Stimulated activated CD4-positive, alpha-beta T cell treated with anti-CD3 and anti-CD28 coated beads, Interleukin-12 subunit alpha, Interleukin-12 subunit beta, amount 100 ng/mL, for 48 hours (primary cell): ENCODE data around the gene B4GALNT3.
A peak's percentile ranks its signal among the peaks of the same experiment; 100 is the strongest.

ENCODE experiments used
- DNase-seq, 3 donors: peaks; one replicate each; pipeline ENCODE4 v3.0.0-alpha.2; 2020; ENCODE audit warnings: low read depth in 2 of 3, low spot score in 1 of 3

The B4GALNT3 gene

DNA sequence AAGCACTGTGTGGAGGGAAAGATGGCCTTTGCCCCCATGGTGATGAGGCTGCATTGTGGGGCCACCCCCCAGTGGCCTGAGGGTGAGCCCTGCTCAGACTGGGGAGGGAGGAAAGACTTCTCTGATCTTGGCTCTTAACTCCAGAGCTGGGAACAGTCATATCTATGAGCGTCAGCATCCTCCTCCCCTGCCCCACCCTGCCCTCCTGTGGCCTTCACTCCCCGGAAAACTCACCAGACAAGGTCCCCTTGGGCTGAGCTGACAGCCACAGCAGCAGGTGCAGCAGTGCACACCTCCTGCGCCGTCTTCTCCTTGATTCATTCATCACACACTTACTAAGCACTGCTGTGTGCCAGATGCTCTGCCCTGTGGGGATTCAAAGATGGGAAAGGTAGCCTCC lies 98.8 kb downstream of the B4GALNT3 start:
- DNase-seq, result no peak

DNA sequence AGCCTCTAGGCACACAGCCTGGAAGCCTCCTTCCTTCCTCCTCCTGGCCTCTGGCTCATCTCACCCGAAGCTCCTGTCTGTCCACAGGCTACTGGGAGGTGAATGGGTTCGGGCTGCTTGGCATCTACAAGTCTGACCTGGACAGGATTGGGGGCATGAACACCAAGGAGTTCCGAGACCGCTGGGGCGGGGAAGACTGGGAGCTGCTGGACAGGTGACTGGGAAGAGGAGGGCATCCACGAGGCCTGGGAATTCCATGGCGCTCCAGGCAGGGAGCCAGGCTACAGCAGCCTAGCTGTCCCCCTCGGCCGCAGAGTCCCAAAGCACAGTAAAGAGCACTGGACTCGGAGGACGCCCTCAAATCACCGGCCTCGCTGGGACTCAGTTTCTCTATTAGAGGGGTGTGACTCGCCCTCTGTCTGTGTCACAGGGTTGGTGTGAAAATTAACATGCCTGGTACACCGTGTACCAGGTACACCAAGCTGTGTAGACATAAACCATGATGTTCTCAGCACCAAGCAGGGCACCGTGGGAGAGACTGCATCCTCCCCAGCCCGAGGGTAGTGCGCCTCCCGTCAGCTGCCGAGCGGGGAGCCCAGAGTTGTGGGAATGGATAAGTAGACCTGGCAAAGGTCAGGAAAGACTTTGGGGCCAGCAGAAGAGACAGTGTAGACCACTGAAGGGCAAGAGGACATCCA lies 99.6 kb downstream of the B4GALNT3 start:
- DNase-seq, result no peak

DNA sequence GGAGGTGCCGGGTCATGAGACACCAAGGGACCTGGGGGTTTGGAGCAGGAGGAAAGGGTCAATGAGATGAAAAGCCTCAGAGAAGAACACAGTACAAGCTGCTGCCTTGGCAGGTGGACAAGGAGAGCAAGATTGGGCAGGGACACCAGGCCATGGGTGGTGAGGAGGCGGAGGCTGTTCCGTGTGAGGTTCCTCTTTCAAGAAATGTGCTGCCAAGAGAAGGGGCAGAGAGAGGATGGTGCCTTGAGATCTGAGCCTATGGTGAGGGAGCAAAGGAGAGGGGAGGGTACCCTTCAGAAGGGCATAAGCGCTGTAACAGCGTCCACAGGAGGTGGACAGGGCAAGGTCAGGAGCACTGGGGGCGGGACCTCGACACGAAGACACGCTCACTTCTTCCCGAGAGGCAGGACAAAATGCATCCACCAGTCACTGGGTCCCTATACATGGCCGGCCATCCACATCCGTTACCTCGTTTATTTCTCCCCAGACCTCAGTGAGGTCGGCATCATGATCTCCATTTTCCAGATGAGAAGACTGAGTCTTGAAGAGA lies 100.2 kb downstream of the B4GALNT3 start:
- no peak for DNase-seq

DNA sequence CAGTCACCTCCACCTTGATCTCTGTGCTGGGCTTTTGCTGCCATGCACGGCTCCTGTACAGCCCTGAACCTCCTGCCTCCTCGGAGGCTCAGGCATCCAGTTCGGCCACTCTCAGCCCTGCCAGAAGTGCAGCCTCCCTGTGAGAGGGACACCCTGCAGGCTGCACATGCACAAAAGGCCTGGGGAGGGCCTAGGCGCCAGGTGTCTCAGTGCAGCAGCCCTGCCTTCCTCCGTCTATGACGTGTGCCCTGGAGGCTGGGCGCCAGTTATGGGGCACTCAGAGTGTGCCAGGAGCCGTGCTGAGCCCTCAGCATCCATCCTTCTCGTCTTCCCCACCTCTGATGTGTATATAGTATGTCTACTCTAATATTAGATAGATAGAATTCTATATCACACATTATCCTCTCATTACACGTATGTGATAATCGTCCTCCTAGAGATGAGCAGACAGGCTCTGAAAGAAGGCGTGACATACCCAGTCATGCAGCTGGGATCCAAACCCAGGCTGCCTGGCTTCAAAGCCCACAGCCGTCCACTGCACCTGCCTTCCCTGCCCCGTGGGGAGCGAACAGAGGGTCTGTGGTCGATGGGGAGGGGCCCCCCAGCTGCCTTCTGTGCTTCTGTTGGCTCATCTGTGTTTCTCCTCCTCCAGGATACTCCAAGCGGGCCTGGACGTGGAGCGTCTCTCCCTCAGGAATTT lies 101.1 kb downstream of the B4GALNT3 start:
- no peak for DNase-seq

DNA sequence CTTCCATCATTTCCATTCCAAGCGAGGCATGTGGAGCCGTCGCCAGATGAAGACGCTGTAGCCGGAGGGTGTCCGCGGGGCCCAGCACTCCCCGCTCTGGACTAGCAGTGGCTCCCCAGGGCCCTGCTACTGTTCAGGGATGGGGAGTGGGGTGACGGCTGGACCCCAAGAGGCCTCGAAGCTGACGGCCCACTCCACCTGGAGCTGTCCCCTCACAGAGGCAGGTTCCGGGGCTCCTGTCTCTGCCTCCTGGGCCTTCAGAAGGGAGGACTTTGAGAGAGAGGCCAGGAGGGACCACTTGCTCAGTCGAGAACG lies 101.6 kb downstream of the B4GALNT3 start:
- DNase-seq, result no peak

DNA sequence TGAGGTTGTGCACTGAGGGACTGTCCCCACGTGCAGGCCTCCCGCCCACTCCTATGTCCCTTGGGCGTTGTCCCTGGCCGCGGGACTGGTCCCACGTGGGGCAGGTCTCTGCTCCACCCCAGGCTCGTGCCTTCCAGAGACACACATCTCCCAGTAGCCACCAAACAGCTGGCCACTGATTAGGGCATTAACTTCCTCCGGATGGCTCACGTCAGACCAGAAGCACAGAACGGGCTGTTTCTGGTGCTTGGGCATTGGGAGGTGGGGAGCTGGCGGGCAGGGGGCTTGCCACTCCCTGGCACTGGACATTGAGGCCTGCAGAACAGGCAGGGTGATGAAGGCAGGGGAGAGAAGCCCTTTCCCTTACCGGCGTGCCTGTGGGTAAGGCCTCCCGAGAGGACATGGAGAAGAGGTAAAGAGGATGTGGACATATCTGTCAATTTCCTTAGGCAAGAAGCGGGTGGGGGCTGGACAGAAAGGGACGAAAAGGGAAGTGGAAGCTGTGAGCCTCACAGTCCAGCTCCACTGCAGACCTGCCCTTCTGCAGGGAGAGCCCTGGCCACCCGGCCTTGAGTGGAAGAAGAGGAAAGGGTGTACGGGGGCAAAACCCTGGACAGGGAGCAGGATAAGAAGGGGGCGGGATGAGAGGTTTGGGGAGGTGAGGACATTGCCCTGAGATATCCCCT lies 102.3 kb downstream of the B4GALNT3 start:
- no peak for DNase-seq

DNA sequence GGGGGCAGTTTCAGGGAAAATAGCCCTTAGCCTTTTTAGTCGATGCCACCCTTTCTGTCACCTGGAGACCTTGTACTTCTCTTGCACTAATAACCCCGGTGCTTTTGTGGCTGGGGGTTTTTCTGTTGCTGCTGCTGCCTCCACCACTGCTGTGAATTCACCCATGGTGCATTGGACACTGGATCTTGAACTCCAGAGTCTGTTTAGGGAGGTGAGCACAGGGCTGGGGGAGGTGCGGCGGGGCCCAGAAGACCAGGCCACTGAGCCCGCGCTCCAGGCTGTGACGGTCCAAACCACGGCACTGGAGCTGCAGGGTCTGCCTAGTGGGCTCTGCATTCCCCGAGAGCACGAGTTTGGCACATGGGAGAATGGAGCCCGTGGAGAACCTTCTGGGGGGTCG lies 102.9 kb downstream of the B4GALNT3 start:
- DNase-seq, result no peak

DNA sequence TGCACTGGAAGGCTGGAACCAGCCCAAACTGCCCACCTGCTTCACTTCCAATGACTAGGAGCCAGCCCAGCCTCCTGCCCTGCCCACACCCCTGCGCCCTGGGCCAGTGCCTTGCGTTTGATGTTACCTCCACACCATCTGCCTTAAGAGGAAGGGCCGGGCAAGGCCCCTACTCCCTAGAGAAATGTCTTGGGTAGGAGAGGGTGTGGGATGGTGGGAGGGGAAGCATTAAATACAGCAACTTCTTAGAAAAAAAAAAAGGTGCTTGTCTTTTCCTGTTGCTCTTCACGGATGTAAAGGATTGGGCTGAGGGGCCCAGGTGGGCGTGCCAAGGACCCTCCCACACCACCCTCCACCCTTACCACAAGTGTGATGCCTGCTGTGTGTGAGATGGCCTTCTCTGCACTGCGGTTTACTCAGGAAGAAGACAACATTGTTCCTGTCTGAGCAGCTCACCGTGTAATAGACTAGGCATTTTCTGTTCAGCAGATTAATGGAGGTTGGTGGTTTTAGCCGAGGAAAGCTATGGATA lies 103.6 kb downstream of the B4GALNT3 start:
- DNase-seq, result no peak

DNA sequence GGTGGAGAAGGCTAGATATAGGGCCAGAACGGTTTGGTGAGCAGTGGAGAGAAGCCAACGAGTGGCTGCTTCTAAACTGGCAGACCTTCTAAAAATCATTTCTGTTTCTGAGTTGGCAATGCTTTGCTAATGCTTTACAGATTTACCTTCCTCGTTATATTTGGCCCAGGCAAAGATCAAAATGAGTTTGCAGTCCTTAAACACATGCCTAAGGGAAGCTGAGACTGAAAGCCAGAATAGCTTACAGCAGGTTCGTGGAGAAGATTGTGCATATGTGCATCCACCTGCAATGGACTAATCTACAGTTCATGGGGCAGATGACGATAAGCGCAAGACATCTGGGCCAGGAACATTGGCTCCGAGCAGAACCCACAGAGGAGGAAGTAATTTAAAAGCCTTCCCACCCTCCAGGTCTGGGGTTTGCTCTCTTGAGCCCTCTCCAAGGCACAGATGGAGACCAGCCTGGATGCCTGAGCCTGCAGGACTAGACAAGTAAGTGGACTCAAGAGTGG lies 104.1 kb downstream of the B4GALNT3 start:
- no peak for DNase-seq

DNA sequence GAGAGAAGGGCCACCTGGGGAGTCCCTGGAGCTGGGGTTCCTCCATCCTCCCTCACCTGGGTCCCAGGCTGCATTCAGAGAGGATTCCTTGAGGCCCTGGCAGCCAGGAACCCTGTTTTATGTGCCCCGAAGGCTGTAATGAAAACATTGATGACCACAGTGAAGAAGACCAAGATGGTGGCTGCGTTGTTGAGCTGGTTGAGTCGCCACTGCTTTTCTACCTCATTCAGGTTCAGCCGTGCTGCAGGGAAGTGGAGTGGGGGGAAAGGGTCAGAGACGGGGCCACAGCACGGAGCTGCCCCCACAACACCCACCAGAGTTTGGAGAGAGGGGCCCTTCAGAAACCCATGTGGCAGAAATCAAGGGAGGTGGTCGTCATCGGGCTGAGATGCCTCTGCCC lies 105.4 kb downstream of the B4GALNT3 start:
- DNase-seq, result no peak

DNA sequence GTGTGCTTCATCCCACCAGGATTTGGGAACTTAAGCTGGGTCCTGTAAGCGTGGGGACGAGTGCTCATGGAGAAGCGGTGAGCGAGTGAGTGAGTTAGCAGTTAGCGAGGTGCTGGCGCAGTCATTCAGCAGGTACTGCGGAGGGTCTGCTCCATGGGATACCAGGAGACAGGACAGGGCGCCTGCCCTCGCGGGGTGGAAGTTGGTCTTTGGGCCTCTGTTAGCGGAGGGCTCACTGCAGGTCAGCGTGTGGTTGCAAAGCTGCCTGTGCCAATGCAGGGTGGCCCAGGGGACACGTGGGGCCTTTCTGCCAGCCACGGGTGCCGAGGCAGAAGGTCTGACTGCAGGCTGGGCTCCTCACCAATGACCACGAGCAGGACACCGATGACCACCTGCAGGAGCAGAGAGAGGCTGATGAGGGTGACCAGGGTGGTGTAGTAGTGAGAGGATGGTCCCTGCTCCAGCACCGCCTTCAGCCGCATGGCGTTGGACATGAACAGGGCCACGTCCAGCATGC lies 105.9 kb downstream of the B4GALNT3 start:
- DNase-seq, result no peak

DNA sequence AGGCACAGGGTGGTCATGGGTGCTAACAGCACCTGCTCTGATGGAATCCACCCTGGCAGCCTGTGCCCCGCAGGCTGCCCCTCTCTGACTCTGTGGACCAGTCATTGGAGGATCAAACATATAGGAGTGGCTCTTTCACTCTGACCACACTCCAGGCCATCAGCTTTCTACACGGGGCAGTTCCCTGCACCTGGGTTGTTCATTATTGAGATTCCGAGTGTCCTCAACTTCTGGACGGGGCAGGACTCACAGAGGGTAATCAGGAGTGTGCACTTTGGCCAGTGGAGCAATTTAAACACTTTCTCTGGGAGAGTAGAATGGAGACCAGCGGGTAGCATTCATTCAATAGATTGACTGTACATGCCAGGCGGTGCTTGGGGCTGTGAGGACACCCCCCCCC lies 108.7 kb downstream of the B4GALNT3 start:
- no peak for DNase-seq

DNA sequence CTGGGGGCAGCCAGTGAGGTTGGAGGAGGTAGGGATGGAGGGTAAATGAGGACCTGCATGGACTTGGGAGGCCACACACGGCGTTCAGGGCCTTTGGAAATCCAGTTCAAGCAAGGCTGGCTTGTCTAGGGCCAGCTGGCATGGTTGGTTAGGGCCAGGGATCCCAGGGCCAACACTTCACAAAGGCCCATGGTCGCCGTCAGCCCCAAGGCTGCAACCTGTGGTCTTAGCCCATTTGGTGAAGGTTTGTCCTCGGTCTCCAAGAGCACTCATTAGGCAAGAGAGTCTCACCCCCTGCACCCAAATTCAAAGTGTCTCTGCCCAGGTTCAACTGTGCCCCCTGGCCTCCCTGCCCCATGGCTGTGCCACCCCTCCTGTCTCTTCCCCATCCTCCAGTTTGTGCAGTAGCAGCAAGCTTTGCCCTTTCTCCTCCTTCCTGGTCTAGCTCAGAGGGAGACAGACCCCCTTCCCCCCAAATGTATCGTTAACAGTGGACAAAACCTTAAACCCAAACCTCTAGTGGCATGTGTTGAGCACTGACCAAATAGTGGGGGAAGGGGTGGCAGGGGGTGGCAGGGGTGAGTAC lies 109.4 kb downstream of the B4GALNT3 start:
- no peak for DNase-seq

DNA sequence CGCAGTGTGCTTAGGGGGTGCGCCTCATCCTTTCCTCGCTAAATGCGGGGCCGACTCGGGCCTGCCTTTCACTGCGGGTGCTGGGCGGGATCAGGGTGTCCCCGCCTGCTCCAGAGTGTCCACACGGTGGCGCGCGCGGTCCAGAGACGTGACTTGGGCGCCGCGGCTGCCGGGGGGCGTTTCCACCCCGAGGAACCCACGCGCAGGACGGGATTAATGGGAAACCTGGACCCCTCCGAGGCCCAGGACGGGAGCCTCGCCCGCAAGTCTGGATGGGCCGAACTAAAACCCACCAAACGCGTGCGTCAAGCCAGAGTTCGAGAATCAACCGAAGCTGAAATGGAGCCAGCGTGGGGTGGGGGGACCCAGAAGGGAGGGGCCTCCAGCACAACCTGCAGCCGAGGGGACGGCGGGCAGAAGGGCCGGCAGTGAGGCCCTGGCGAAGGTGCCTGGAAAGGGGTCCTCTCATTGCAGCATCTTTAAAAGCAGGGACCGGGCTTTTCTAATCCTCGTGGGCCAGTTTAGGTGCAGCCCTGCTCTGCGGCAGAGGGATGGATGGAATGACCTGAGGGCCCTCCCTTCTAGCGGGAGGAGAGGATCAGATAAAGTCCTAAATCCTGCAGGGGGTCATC lies 110.2 kb downstream of the B4GALNT3 start:
- peak; percentile 74 to 86 (median 85) for DNase-seq

DNA sequence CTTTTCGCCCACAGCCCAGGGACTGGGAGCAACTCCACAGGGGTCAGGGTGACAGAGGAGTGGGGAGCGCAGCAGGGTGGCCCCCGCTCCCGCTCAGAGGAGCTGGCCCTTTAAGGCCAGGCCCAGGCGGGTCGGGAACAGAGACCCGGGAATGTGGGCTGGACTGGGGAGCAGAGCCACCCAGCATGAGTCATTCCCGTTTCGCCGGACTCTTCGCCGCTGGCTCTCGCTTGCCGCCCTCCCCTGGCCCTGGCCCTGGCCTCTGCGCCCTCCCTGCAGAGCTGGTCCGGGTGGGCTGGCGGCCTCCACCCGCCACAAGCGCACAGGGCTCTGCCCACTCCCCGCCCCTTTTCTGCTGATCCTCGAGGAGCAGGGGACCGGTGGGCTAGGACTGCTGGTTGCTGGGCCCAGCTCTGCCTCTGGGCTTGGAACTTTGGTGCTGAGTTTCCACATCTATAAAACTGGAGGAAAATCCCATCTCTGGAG lies 110.7 kb downstream of the B4GALNT3 start:
- no peak for DNase-seq

DNA sequence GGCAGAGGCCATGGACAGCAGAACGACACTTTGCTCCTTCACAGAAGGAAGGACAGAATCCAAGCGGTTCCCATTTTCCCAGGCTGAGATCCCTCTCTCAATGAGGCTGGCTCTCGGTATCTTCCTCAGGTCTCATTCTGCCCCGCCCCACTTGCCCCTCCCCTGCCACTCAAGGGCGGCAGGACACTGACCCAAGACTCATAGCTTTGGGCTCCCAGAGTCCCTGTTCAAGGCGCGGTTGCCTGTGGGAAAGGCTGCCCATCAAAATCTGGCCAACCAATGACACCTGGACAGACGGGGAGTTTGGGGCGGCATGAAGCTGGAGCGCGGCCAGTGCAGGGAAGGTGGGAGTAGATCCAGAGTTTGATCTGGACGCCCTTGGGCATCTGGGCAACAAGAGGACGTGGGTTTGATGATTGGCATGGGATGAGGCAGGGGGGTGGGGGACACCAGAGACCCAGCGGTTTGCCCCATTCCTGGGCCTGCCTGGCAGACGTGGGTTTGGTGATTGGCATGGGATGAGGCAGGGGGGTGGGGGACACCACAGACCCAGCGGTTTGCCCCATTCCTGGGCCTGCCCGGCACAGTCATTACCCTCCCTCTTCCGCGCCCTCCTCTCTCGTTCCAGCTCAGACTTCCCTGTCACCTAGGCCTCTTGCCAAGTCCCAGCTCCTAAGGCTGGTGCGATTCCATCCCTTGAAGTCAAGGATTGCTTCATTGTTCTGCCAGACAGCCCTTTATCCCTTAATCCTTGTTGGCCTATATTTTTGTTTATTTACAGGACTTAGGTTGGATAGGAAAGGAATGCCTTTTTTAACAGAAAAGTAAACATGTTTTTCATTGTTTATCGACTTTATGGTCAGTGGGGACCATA lies 111.4 kb downstream of the B4GALNT3 start:
- no peak for DNase-seq

DNA sequence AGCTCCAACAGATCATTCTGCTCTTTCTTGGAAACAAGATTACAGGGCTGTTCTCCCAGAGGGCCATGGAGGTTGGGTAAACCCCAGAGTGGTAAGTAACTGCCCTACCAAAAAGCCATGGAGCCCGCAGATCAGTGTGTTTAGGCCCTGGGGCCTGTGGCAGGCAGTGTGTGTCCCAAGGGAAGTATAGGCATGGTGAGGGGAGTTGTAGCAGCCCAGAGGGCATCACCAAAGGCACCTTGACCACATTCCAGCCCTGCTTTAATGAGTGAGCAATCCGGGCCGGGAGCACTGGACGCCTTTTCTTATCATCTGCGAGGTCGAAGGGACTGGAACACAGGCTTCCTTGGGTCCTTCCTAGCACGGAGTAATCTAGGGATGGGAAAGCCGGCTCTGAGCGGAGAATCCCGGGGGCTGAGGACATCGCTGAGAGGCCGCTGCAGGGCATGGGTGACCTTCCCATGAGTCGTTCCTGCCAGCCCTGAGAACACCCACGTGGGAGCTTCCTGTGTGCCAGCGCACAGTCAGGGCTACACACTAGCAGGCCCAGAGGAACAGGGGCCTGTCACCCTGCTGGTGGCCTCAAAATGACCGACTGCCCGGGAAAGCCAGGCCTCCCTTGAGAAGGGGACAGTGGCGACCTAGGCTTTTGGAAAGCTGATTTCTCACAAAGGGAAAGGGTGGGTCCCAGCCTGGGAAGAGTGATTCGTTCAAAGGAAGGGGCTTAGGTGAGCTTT lies 112.2 kb downstream of the B4GALNT3 start:
- DNase-seq, result no peak

DNA sequence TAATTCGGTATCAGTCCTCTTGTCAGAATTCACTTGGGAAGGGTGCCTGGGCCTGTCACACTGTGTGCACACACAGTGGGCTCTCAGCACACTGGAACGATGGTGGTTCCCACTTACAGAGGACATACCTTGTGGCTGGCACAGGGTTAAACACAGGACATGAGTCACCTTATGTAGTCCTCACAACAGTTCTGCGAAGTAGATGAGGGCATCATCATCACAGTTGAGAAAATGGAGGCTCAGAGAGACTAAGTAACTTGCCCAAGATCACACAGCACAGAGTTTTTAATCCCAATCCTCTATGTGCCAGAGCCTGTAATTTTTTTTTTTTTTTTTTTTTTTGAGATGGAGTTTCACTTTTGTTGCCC lies 112.8 kb downstream of the B4GALNT3 start:
- no peak for DNase-seq

DNA sequence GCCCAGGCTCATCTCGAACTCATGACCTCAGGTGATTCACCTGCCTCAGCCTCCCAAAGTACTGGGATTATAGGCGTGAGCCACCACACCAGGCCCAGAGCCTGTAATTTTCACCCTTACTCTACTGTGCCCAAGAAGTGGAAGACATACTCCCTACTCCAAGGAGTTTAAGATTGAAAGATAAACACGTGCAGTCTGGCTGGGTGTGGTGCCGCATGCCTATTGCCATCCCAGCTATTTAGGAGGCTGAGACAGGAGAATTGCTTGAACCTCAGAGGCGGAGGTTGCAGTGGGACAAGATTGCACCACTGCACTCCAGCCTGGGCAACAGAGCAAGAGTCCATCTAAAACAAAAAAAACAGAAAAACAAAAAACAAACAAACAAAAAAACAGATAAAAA lies 113.5 kb downstream of the B4GALNT3 start:
- DNase-seq, result no peak
